Sigmoid colon (tissue), 7 donors: ENCODE data around the gene PRTFDC1. TPM values are rescaled to one million over a fixed set of nuclear protein-coding genes. Genes with fewer than 3 reads are reported as not detected.

Experiments
- DNase-seq: peaks from one replicate; pipeline ENCODE4 v3.0.0-alpha.2; 2019
- H3K27ac ChIP-seq, 4 donors: fragments of 200-600 bp; sonication (generic); one replicate each; pipeline ENCODE4 v1.5.1; 2016 to 2019; ENCODE audit warnings: mild to moderate bottlenecking in 1 of 4
- H3K27me3 ChIP-seq, 3 donors: fragments of 200-600 bp; sonication (generic); one replicate each; pipeline ENCODE4 v1.5.1; 2019; ENCODE audit warnings: mild to moderate bottlenecking in 1 of 3
- H3K36me3 ChIP-seq, 4 donors: fragments of 200-600 bp; sonication (generic); one replicate each; pipeline ENCODE4 v1.5.1; 2016 to 2019
- H3K4me1 ChIP-seq, 4 donors: fragments of 200-600 bp; sonication (generic); one replicate each; pipeline ENCODE4 v1.5.1; 2017 to 2019
- H3K4me3 ChIP-seq, 4 donors: fragments of 200-600 bp; sonication (generic); one replicate each; pipeline ENCODE4 v1.5.1; 2017 to 2019; ENCODE audit warnings: mild to moderate bottlenecking in 2 of 4, moderate library complexity in 1 of 4
- H3K9me3 ChIP-seq, 4 donors: fragments of 200-600 bp in 3 of 4; sonication (generic) in 3 of 4; one replicate each; pipeline versions ENCODE4 v1.5.1 to v1.6.1; 2013 to 2019
- CTCF ChIP-seq, 4 experiments: fragments of 450-650 bp in 3 of 4; fragments of 200-600 bp in 1 of 4; IDR thresholded peaks; one replicate each; pipeline ENCODE4 v1.5.1; 2016 to 2019; ENCODE audit warnings: antibody characterized with exemption in 4 of 4, mild to moderate bottlenecking in 3 of 4, moderate library complexity in 2 of 4
- EP300 ChIP-seq, 4 donors: sonication (generic); formaldehyde crosslinking; IDR thresholded peaks; one replicate each; pipeline ENCODE4 v1.6.1; 2017; ENCODE audit warnings: antibody characterized with exemption in 4 of 4
- POLR2A ChIP-seq, 2 donors: fragments of 450-650 bp; IDR thresholded peaks; one replicate each; pipeline ENCODE4 v1.6.1; 2016; ENCODE audit warnings: antibody characterized with exemption in 2 of 2, mild to moderate bottlenecking in 2 of 2, moderate library complexity in 2 of 2
- POLR2AphosphoS5 ChIP-seq, 4 donors: sonication (generic); formaldehyde crosslinking; IDR thresholded peaks; one replicate each; pipeline ENCODE4 v1.6.1; 2017; ENCODE audit warnings: antibody characterized with exemption in 4 of 4
- WGBS, 2 donors: extraction: QIAGEN DNeasy Blood & Tissue Kit; methylation state at CpG; one replicate each; pipeline ENCODE4 v1.1.7; 2013; 5-methylcytosine and 5-hydroxymethylcytosine counted together
- intact Hi-C: fragments of 100-400 bp; cut with DNase I; formaldehyde crosslinking; loops from one replicate; pipeline ENCODE4 v1.15.1; 2023
- polyA plus RNA-seq, 3 donors: library from polyadenylated mRNA; stranded (reverse); fragments of 200-250 nt; gene quantifications; one replicate each; pipeline ENCODE4 v1.2.3, GENCODE V29; 2013
- total RNA-seq, 4 donors: library from RNA; depleted of rRNA; stranded (reverse); fragments of >200 nt; gene quantifications; one replicate each; pipeline ENCODE4 v1.1.0, GENCODE V29; 2016
- donor health status: healthy with polysubstance abuse.
- donor health status: Bipolar disorder and iron deficiency.
- donor health status: healthy.

Gene PRTFDC1
- total and polyA plus RNA-seq, 7 donors = 6.0 to 17.2 (median 9.6) TPM

GRCh38 chr10:24851629-24852028 lies 100.8 kb downstream of the PRTFDC1 start:
- Histone ChIP-seq H3K27me3 (no peaks in the 10 kb centered on the region), H3K4me3 (no peak overlapping the region), H3K27ac (no peak overlapping the region), H3K9me3 (no peaks in the 10 kb centered on the region), H3K4me1 (no peaks in the 10 kb centered on the region), H3K36me3 (no peaks in the 10 kb centered on the region)
- 17 to 62% methylated on average over 11 of the region's 11 CpGs for WGBS, 2 donors
- TF ChIP-seq EP300 (IDR thresholded peaks at IDR 0.05) = no peak
- TF ChIP-seq POLR2AphosphoS5 (IDR thresholded peaks at IDR 0.05) = no peak
- no peak for TF ChIP-seq POLR2A (IDR thresholded peaks at IDR 0.05)
- TF ChIP-seq CTCF (IDR thresholded peaks at IDR 0.05) = no peak
- DNase-seq = no peak
- intact Hi-C loops = no loop called here

GRCh38 chr10:24850727-24851296 lies 101.6 kb downstream of the PRTFDC1 start:
- intact Hi-C loops = no loop called here
- H3K4me1 ChIP-seq = no peaks in the 10 kb centered on the region
- H3K36me3 ChIP-seq = no peaks in the 10 kb centered on the region
- WGBS, 2 donors = 44 to 71% methylated on average over 1 of the region's 1 CpG
- H3K9me3 ChIP-seq = no peaks in the 10 kb centered on the region
- DNase-seq = no peak
- no peak overlapping the region for H3K4me3 ChIP-seq
- H3K27me3 ChIP-seq = no peaks in the 10 kb centered on the region
- no peak overlapping the region for H3K27ac ChIP-seq
- no peak for TF ChIP-seq EP300 (IDR thresholded peaks at IDR 0.05)
- no peak for TF ChIP-seq POLR2AphosphoS5 (IDR thresholded peaks at IDR 0.05)
- TF ChIP-seq CTCF (IDR thresholded peaks at IDR 0.05) = no peak
- TF ChIP-seq POLR2A (IDR thresholded peaks at IDR 0.05) = no peak

- no peak overlapping the region for H3K4me3 ChIP-seq
- DNase-seq = no peak
- no peaks in the 10 kb centered on the region for H3K4me1 ChIP-seq
- WGBS, 2 donors = 19 to 76% methylated on average over 9 of the region's 9 CpGs
- no peaks in the 10 kb centered on the region for H3K27me3 ChIP-seq
- H3K27ac ChIP-seq = no peak overlapping the region
- no peaks in the 10 kb centered on the region for H3K36me3 ChIP-seq
- TF ChIP-seq EP300 (IDR thresholded peaks at IDR 0.05) (no peak), POLR2AphosphoS5 (IDR thresholded peaks at IDR 0.05) (no peak), CTCF (IDR thresholded peaks at IDR 0.05) (no peak), POLR2A (IDR thresholded peaks at IDR 0.05) (no peak)
- intact Hi-C loops = no loop called here
- H3K9me3 ChIP-seq = no peaks in the 10 kb centered on the region
Observed at GRCh38 chr10:24849501-24850299, 102.7 kb downstream of the PRTFDC1 start.

- intact Hi-C loops = no loop called here
- 21 to 71% methylated on average over 6 of the region's 6 CpGs for WGBS, 2 donors
- no peak overlapping the region for H3K4me3 ChIP-seq
Observed at GRCh38 chr10:24849051-24849450, 103.4 kb downstream of the PRTFDC1 start.

More at GRCh38 chr10:24849051-24849450, 103.4 kb downstream of the PRTFDC1 start:
- H3K27me3 ChIP-seq = no peaks in the 10 kb centered on the region
- no peaks in the 10 kb centered on the region for H3K4me1 ChIP-seq
- DNase-seq = no peak
- no peak overlapping the region for H3K27ac ChIP-seq
- H3K9me3 ChIP-seq = no peaks in the 10 kb centered on the region
- H3K36me3 ChIP-seq = no peaks in the 10 kb centered on the region
- TF ChIP-seq CTCF (IDR thresholded peaks at IDR 0.05) = no peak
- no peak for TF ChIP-seq EP300 (IDR thresholded peaks at IDR 0.05)
- no peak for TF ChIP-seq POLR2A (IDR thresholded peaks at IDR 0.05)
- TF ChIP-seq POLR2AphosphoS5 (IDR thresholded peaks at IDR 0.05) = no peak
